GM18517 (cell line): ENCODE data around the gene EEIG2.
"Not testable (repeated sequence)": the region's sequence is repeated elsewhere in the genome, so short reads cannot be mapped to it uniquely, and the experiment has no call there.

Source experiments
- ATAC-seq: cut with Tn5 transposase; IDR thresholded peaks from one replicate; pipeline ENCODE4 v1.9.1; 2021; ENCODE audit warnings: mild to moderate bottlenecking, moderate library complexity; ENCODE audit not compliant: unreplicated experiment

Gene EEIG2

GRCh38 chr1:108547493-108547892 lies 12.4 kb upstream of the EEIG2 start:
- ATAC-seq, result not testable (repeated sequence)

- ATAC-seq, result peak; percentile 97
Measured at GRCh38 chr1:108551137-108551862, 8.6 kb upstream of the EEIG2 start.

GRCh38 chr1:108553905-108554304 lies 6.0 kb upstream of the EEIG2 start:
- ATAC-seq, result no peak

- ATAC-seq, result no peak
Measured at GRCh38 chr1:108554682-108555427, 5.0 kb upstream of the EEIG2 start.

DNA sequence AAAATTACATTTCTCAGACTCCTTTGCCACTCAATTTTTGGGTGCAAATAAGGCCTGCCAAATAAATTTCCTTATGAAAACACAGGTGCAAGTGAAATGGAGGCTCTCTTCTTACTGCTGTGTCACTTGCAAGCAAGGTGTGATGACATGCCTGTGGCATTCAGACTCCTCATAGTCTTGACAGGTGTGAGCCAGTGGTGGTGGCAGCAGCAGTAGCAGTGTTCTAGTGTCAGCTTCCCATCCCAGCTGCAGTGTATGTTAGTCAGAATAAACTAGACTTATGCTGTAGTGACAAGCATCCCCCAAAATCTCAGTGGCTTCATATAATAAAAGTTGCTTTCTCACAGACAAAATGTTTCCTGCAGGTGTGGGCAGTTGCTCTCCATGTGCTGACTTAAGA lies 3.8 kb upstream of the EEIG2 start:
- ATAC-seq, result no peak

- ATAC-seq, result no peak
Measured at GRCh38 chr1:108556499-108556898, 3.4 kb upstream of the EEIG2 start.

DNA sequence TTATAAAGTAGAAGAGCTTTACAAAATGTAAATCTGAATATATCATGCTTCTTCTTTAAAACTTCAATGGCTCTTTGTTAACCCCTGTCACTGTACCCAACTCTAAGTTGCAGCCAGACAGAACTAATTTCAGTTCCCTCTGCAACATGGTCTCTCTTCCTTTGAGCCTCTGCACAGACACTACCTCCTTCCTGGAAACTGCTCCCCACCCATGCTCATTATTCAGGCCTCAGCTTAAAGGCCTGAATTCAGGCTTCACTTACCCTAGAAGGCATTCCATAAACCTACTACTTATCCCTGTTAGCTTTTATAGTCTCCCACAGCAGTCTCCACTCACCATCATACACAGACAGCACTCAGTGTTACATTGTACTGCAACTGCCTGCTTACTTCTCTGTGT lies 2.6 kb upstream of the EEIG2 start:
- peak; percentile 32 for ATAC-seq

- ATAC-seq, result peak; percentile 1
Measured at GRCh38 chr1:108560189-108560873, 431 bp downstream of the EEIG2 start.

DNA sequence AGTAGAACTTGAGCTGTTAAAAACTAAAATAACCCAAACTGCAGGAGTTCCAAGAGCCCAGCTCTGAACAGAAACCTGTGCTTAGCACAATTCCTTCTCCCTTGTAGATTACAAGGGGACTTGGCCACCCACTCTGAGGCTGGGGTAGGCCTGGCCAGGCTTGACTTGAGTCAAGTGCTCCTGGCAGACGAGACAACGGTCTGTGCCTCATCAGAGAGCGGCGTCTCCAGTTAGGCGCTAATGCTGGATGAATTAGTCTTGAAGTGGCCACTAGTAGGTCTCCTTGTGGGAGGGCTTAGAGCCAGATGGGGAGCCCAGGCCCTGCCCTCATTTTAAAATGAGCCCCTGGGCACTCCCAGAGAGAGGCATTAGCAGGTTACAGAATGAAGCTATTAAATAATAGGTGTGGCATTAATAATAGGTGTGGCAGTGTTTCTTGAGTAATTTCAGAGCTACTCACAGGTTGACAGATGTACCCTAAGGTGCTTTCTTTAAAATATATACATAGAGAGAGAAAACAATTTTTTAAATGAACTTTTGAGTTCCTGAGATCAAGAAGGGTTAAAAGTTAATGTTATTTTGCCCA lies 1.1 kb downstream of the EEIG2 start:
- peak; percentile 40 for ATAC-seq

DNA sequence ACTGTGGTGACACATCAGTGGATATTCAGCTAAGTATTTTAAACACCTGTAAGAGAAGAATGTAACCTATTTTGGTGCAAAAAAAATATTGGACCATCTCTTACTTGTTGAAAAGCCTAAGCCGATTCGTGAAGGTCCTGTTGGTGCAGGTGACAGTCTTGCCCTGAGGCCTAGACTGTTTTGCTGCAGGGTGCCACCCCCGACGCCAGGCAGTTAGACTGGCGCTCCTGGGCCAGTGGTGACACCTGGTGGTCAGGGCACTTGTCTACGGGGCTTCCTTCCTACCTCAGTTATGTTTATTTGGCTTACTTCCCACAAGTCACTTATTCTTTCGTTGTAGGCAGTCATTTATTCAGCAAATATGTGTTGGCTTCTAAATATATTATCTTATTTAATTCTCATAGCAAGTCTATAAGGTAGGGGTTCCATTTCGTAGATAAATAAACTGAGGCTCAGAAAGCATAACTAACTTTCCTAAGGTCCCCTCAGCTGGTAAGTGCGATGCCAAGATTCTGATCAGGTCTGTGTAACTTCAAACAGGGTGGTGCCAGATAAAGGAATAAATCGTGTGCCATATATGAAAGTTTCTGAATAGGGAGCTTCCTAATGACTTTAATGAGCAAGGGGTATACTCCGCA lies 1.9 kb downstream of the EEIG2 start:
- peak; percentile 47 for ATAC-seq

DNA sequence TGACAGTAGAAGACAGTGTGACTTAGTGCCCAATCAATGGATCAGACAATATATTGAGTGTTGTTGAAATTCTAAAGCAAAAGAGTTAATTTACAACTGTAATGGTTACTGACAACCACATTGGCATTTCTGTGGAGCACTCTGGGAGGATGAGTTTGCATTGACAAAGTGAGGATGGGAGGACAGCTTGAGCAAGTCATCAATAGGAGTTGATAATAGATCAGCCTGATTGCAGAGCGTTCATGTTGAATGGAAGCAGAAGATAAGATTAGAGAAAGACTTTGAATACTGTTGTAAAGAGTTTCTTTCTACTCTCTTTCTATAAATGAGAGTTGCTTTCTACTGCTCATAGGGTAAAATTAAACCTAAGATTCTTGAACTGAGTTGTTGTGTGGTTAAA lies 3.9 kb downstream of the EEIG2 start:
- no peak for ATAC-seq

GRCh38 chr1:108565081-108565480 lies 5.2 kb downstream of the EEIG2 start:
- ATAC-seq, result no peak

- ATAC-seq, result no peak
Measured at GRCh38 chr1:108565512-108565911, 5.6 kb downstream of the EEIG2 start.

DNA sequence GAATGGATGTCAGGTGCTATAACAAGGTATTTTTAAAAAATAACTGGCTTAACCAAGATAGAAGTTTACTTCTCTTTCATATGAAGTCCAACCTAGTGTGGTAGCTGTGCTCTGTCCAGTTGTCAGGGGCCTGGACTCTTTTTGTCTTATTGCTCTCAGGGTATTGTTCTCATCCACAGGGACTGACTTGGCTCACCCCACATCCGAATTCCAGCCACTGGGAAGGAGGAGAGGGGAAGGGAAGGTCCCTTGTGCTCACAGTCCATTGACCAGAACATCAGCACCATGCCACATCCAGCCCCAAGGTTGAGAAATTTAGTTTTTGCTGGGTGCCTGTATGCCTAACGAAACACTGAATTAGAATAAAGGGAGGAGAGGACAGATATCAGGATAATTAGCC lies 8.7 kb downstream of the EEIG2 start:
- ATAC-seq, result no peak

GRCh38 chr1:108569097-108569728 lies 9.3 kb downstream of the EEIG2 start:
- ATAC-seq, result no peak

- ATAC-seq, result peak; percentile 95
Measured at GRCh38 chr1:108570128-108570527, 10.2 kb downstream of the EEIG2 start.

GRCh38 chr1:108570998-108571401 lies 11.1 kb downstream of the EEIG2 start:
- ATAC-seq, result no peak

- ATAC-seq, result no peak
Measured at GRCh38 chr1:108572182-108572581, 12.3 kb downstream of the EEIG2 start.

DNA sequence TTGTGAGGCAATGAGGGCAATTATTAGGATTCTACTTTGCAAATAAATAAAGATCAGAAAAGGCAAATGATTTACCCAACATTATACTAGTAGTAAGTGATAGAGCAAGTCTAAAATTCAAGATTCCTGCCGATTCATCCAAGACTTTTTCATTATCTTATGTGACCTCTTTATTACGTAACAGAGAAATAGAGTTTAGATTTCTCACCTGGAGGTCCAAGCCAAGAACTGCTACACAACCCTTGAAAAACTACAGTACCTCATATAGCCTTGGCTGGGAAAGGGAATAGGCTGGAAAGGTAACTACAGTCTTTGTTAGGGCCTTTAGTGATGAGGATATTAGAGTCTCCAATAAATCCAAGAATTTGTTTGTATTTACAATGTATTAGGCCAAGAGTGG lies 13.3 kb downstream of the EEIG2 start:
- no peak for ATAC-seq

DNA sequence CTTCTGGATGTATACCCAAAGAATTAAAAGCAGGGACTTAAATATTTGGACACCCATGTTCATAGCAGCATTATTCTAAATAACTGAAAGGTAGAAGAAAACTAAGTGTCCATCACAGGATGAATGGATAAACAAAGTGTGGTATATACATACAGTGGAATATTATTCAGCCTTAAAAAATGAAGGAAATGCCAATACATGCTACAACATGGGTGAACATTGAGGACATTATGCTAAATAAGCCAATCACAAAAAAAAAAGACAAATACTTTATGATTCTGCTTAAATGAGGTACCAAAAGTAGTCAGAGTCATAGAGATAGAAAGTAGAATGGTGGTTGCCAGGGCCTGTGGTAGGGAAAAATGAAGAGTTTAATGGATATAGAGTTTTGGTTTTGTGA lies 14.1 kb downstream of the EEIG2 start:
- no peak for ATAC-seq

- no peak for ATAC-seq
Measured at GRCh38 chr1:108575375-108575774, 15.5 kb downstream of the EEIG2 start.
